ENCODE measurements around the gene GTF3C5. TPM values are rescaled to one million over a fixed set of nuclear protein-coding genes. Genes with fewer than 3 reads are reported as not detected.

Gene GTF3C5
- total RNA-seq, 2 donors from 2014 or later, result 89.7 to 94.6 TPM

DNA sequence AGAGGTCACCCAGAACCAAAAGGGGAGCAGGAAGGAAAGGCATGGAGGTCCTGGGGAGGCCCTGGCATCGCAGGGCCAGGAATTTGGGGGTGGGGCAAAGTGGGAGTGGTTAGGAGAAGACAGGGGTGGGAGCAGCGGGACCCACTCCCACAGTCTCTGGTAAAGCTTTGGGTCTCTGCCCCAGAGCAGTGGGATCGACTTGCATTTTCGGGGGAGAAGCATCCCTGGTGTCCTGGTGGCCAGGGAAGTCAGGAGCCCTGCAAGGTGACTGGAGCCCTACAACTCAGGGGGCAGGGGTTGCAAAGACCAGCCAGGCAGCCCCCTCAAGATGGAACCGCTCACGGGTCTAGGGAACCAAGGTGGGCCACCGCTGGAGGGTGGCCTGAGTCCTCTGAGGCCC is 22.4 kb upstream of the GTF3C5 start:
- no peaks in the 10 kb centered on the region for H3K9me3 ChIP-seq (ENCODE audit: control insufficient read depth, low read length)
- H3K27ac ChIP-seq (ENCODE audit: low read depth, low read length), result no peak overlapping the region
- H3K27me3 ChIP-seq (ENCODE audit: control insufficient read depth, insufficient read depth, low read length, poor library complexity, severe bottlenecking), result peaks cover 6% of the 10 kb centered on the region
- H3K27ac Mint-ChIP-seq, result no peak overlapping the region
- H3K9ac ChIP-seq (ENCODE audit: extremely low read depth, low read length, poor library complexity, severe bottlenecking), result no peak overlapping the region
- TF ChIP-seq, protein P1, sequence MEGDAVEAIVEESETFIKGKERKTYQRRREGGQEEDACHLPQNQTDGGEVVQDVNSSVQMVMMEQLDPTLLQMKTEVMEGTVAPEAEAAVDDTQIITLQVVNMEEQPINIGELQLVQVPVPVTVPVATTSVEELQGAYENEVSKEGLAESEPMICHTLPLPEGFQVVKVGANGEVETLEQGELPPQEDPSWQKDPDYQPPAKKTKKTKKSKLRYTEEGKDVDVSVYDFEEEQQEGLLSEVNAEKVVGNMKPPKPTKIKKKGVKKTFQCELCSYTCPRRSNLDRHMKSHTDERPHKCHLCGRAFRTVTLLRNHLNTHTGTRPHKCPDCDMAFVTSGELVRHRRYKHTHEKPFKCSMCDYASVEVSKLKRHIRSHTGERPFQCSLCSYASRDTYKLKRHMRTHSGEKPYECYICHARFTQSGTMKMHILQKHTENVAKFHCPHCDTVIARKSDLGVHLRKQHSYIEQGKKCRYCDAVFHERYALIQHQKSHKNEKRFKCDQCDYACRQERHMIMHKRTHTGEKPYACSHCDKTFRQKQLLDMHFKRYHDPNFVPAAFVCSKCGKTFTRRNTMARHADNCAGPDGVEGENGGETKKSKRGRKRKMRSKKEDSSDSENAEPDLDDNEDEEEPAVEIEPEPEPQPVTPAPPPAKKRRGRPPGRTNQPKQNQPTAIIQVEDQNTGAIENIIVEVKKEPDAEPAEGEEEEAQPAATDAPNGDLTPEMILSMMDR (conservative IDR thresholded peaks at IDR 0.05), result no peak
- H3K4me1 Mint-ChIP-seq, result peaks cover 20% of the 10 kb centered on the region
- peak; percentile 30 for DNase-seq
- 78 to 89% methylated on average over 3 to 7 of the region's 7 CpGs for WGBS, 2 experiments (ENCODE audit: insufficient coverage in 1 of 2, insufficient read length in 1 of 2)
- H3K27me3 Mint-ChIP-seq (ENCODE audit: insufficient read depth), result peaks cover 52% of the 10 kb centered on the region
- no peaks in the 10 kb centered on the region for H3K36me3 ChIP-seq (ENCODE audit: control insufficient read depth, insufficient read depth, low read length)
- no peak overlapping the region for H3K4me3 ChIP-seq (ENCODE audit: low read length)
- no peaks in the 10 kb centered on the region for H3K36me3 Mint-ChIP-seq (ENCODE audit: low read depth)
- H3K4me3 Mint-ChIP-seq, result no peak overlapping the region
- peaks cover 12% of the 10 kb centered on the region for H3K4me1 ChIP-seq (ENCODE audit: control insufficient read depth, insufficient read depth, low read length)
- no peaks in the 10 kb centered on the region for H3K9me3 Mint-ChIP-seq

DNA sequence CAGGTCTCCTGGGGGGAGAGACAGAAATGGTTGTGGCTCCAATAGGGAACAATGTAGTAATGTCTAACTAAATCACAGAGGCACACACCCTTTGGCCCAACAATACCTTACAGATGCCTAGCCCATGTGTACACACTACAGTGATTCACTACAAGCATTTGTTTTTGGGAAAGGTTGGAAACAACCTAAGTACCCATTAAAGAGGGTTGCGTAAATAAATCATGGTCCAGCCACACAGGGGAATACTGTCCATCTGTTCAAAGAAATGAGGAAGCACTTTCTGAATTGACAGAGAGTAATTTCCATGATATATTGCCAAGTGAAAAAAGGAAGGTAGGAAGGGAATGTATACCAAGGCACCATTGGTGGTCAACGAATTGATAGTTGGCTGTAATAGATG is 22.0 kb upstream of the GTF3C5 start:
- Mint-ChIP-seq H3K4me1 (peaks cover 16% of the 10 kb centered on the region), H3K4me3 (no peak overlapping the region), H3K36me3 (ENCODE audit: low read depth) (no peaks in the 10 kb centered on the region), H3K9me3 (no peaks in the 10 kb centered on the region), H3K27ac (no peak overlapping the region), H3K27me3 (ENCODE audit: insufficient read depth) (peaks cover 56% of the 10 kb centered on the region)
- TF ChIP-seq, protein P1 (conservative IDR thresholded peaks at IDR 0.05), result no peak
- no peaks in the 10 kb centered on the region for H3K36me3 ChIP-seq (ENCODE audit: control insufficient read depth, insufficient read depth, low read length)
- no peak overlapping the region for H3K27ac ChIP-seq (ENCODE audit: low read depth, low read length)
- H3K27me3 ChIP-seq (ENCODE audit: control insufficient read depth, insufficient read depth, low read length, poor library complexity, severe bottlenecking), result peaks cover 6% of the 10 kb centered on the region
- no peak for DNase-seq
- H3K4me1 ChIP-seq (ENCODE audit: control insufficient read depth, insufficient read depth, low read length), result peaks cover 8% of the 10 kb centered on the region
- H3K9ac ChIP-seq (ENCODE audit: extremely low read depth, low read length, poor library complexity, severe bottlenecking), result no peak overlapping the region
- peaks cover 1% of the 10 kb centered on the region for H3K9me3 ChIP-seq (ENCODE audit: control insufficient read depth, low read length)
- no peak overlapping the region for H3K4me3 ChIP-seq (ENCODE audit: low read length)
- WGBS, 2 experiments (ENCODE audit: insufficient coverage in 1 of 2, insufficient read length in 1 of 2), result 90 to 95% methylated on average over 2 of the region's 2 CpGs

DNA sequence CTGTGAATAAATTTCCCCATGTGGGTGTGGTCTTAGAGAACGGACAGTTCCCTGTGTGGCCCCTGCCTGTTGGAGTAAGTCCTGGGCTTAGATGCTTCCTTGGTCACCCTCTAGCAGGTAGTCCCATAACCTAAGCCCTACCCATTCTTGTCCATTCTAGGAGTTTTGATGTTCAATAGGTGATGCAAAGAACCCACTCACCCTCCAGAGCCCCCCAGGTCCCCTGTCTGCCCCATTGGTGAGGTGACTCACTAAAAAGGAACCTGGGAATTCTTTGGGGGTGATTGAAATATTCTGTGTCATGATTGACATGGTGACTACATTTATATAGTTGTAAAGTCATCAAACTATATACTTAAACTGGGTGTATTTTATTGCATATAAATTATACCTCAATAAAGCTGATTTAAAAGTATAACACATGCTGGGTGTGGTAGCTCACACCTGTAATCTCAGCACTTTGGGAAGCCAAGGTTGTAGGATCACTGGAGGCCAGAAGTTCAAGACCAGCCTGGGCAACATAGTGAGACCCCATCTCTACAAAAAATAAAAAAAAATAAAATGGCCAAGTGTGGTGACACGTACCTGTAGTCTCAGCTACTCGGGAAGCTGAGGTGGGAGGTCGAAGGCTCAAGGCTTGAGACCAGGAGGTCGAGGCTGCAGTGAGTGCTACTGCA is 20.8 kb upstream of the GTF3C5 start:
- TF ChIP-seq, protein P1 (conservative IDR thresholded peaks at IDR 0.05), result no peak
- no peak overlapping the region for H3K4me3 ChIP-seq (ENCODE audit: low read length)
- no peak overlapping the region for H3K4me3 Mint-ChIP-seq
- H3K36me3 Mint-ChIP-seq (ENCODE audit: low read depth), result no peaks in the 10 kb centered on the region
- no peaks in the 10 kb centered on the region for H3K4me1 ChIP-seq (ENCODE audit: control insufficient read depth, insufficient read depth, low read length)
- H3K9me3 Mint-ChIP-seq, result no peaks in the 10 kb centered on the region
- 77 to 100% methylated on average over 3 to 5 of the region's 5 CpGs for WGBS, 2 experiments (ENCODE audit: insufficient coverage in 1 of 2, insufficient read length in 1 of 2)
- peak; percentile 1 for DNase-seq
- H3K27me3 Mint-ChIP-seq (ENCODE audit: insufficient read depth), result peaks cover 68% of the 10 kb centered on the region
- no peak overlapping the region for H3K9ac ChIP-seq (ENCODE audit: extremely low read depth, low read length, poor library complexity, severe bottlenecking)
- H3K27ac Mint-ChIP-seq, result no peak overlapping the region
- peaks cover 6% of the 10 kb centered on the region for H3K27me3 ChIP-seq (ENCODE audit: control insufficient read depth, insufficient read depth, low read length, poor library complexity, severe bottlenecking)
- H3K36me3 ChIP-seq (ENCODE audit: control insufficient read depth, insufficient read depth, low read length), result no peaks in the 10 kb centered on the region
- H3K27ac ChIP-seq (ENCODE audit: low read depth, low read length), result no peak overlapping the region
- H3K9me3 ChIP-seq (ENCODE audit: control insufficient read depth, low read length), result peaks cover 5% of the 10 kb centered on the region
- peaks cover 3% of the 10 kb centered on the region for H3K4me1 Mint-ChIP-seq

Data from endodermal cell (in vitro differentiated cells).